CD14-positive monocyte (primary cell): ENCODE measurements around the gene CALR3. TPM values are rescaled to one million over a fixed set of nuclear protein-coding genes. Genes with fewer than 3 reads are reported as not detected.

Source experiments
- DNase-seq, 3 donors: peaks; one replicate each; pipeline ENCODE4 v3.0.0-alpha.2; 2011 to 2022
- H2AFZ ChIP-seq: 2 replicates; pipeline ENCODE4 v1.6.0; 2012; ENCODE audit warnings: mild to moderate bottlenecking, low read depth, low read length, inconsistent platforms; ENCODE audit not compliant: insufficient read depth, poor library complexity, severe bottlenecking
- H3K27ac ChIP-seq, 2 donors: 1 replicate in 1 of 2; 2 replicates in 1 of 2; pipeline ENCODE4 v1.5.1; 2012 to 2013; ENCODE audit warnings: low read length in 2 of 2, control low read depth in 1 of 2, inconsistent platforms in 1 of 2, low read depth in 1 of 2, mild to moderate bottlenecking in 1 of 2
- H3K27me3 ChIP-seq, 2 donors: one replicate each; pipeline versions ENCODE4 v1.6.0 to v1.6.1; 2011 to 2013; ENCODE audit warnings: low read length in 2 of 2; ENCODE audit not compliant: control insufficient read depth in 2 of 2, insufficient read depth in 2 of 2
- H3K36me3 ChIP-seq, 2 donors: replicated peaks in 1 of 2; 1 replicate in 1 of 2; 2 replicates in 1 of 2; pipeline versions ENCODE4 v1.5.1 to v1.6.1; 2012 to 2013; ENCODE audit warnings: low read length in 2 of 2, control low read depth in 1 of 2, inconsistent platforms in 1 of 2, mild to moderate bottlenecking in 1 of 2; ENCODE audit not compliant: insufficient read depth in 2 of 2, control insufficient read depth in 1 of 2
- H3K4me1 ChIP-seq, 2 donors: 1 replicate in 1 of 2; 2 replicates in 1 of 2; pipeline versions ENCODE4 v1.5.1 to v1.6.1; 2012 to 2013; ENCODE audit warnings: low read length in 2 of 2, control low read depth in 1 of 2, inconsistent platforms in 1 of 2, mild to moderate bottlenecking in 1 of 2, moderate library complexity in 1 of 2; ENCODE audit not compliant: insufficient read depth in 2 of 2, control insufficient read depth in 1 of 2
- H3K4me2 ChIP-seq: replicated peaks from 2 replicates; pipeline ENCODE3; 2012; ENCODE audit warnings: low read length, moderate library complexity, mild to moderate bottlenecking; ENCODE audit not compliant: poor library complexity, severe bottlenecking; ENCODE audit errors: extremely low read depth
- H3K4me3 ChIP-seq, 3 experiments: fragments of 200-600 bp in 1 of 3; sonication (generic) in 1 of 3; replicated peaks in 1 of 3; 1 replicate in 2 of 3; 2 replicates in 1 of 3; pipeline ENCODE4 v1.5.1; 2011 to 2013; ENCODE audit warnings: low read length in 3 of 3, mild to moderate bottlenecking in 3 of 3, control low read depth in 2 of 3, low read depth in 2 of 3, inconsistent platforms in 1 of 3, moderate library complexity in 1 of 3
- H3K79me2 ChIP-seq: 2 replicates; pipeline ENCODE4 v1.6.0; 2012; ENCODE audit warnings: mild to moderate bottlenecking, control low read depth, inconsistent platforms, low read length, moderate library complexity; ENCODE audit not compliant: insufficient read depth
- H3K9ac ChIP-seq: 2 replicates; pipeline ENCODE4 v1.6.0; 2017; ENCODE audit warnings: low read length, mild to moderate bottlenecking; ENCODE audit not compliant: insufficient read depth, poor library complexity, severe bottlenecking
- H3K9me3 ChIP-seq, 2 donors: replicated peaks in 1 of 2; 1 replicate in 1 of 2; 2 replicates in 1 of 2; pipeline versions ENCODE4 v1.5.1 to v1.6.1; 2012 to 2013; ENCODE audit warnings: low read length in 2 of 2, control low read depth in 1 of 2; ENCODE audit not compliant: control insufficient read depth in 1 of 2, insufficient read depth in 1 of 2
- H4K20me1 ChIP-seq: 2 replicates; pipeline ENCODE4 v1.6.0; 2012; ENCODE audit warnings: mild to moderate bottlenecking, low read length, control low read depth, moderate library complexity; ENCODE audit not compliant: insufficient read depth
- H3K27ac Mint-ChIP-seq, 7 donors: one replicate each; pipeline ENCODE4 v1.8.0; 2020; ENCODE audit warnings: mild to moderate bottlenecking in 7 of 7, mixed read lengths in 7 of 7, moderate library complexity in 6 of 7, inconsistent platforms in 2 of 7
- H3K27me3 Mint-ChIP-seq, 3 donors: one replicate each; pipeline ENCODE4 v1.8.0; 2021 to 2022; ENCODE audit warnings: low read depth in 3 of 3, mild to moderate bottlenecking in 3 of 3, mixed read lengths in 3 of 3, moderate library complexity in 3 of 3, inconsistent platforms in 1 of 3
- H3K36me3 Mint-ChIP-seq, 2 donors: one replicate each; pipeline ENCODE4 v1.8.0; 2020; ENCODE audit warnings: mixed read lengths in 2 of 2, inconsistent platforms in 1 of 2, mild to moderate bottlenecking in 1 of 2
- H3K4me1 Mint-ChIP-seq: one replicate; pipeline ENCODE4 v1.8.0; 2020; ENCODE audit warnings: mild to moderate bottlenecking, mixed read lengths
- H3K4me3 Mint-ChIP-seq, 2 donors: one replicate each; pipeline ENCODE4 v1.8.0; 2020; ENCODE audit warnings: mild to moderate bottlenecking in 2 of 2, mixed read lengths in 2 of 2, moderate library complexity in 1 of 2
- H3K9me3 Mint-ChIP-seq, 7 donors: one replicate each; pipeline ENCODE4 v1.8.0; 2020 to 2022; ENCODE audit warnings: mixed read lengths in 7 of 7, mild to moderate bottlenecking in 6 of 7, moderate library complexity in 6 of 7, inconsistent platforms in 2 of 7
- CTCF ChIP-seq: fragments of 200-600 bp; IDR thresholded peaks from one replicate; pipeline ENCODE4 v1.8.0; 2022; ENCODE audit warnings: antibody characterized with exemption, mild to moderate bottlenecking
- WGBS: methylation state at CpG from one replicate; pipeline ENCODE4 v1.1.5; 2013; ENCODE audit warnings: missing lambda C conversion rate; ENCODE audit not compliant: insufficient coverage; 5-methylcytosine and 5-hydroxymethylcytosine counted together
- intact Hi-C, 2 donors: fragments of 100-400 bp; cut with micrococcal nuclease; formaldehyde crosslinking; loops; one replicate each; pipeline versions ENCODE4 v1.15.0 to v1.15.1; 2023
- polyA plus RNA-seq, 3 donors: library from polyadenylated mRNA; depleted of rRNA in 1 of 3; unstranded in 2 of 3; stranded (reverse) in 1 of 3; fragments of 300-500 nt in 2 of 3; fragments of >200 nt in 1 of 3; fragmentation: Illumina TruSeq in 2 of 3; gene quantifications; 1 replicate in 2 of 3; 2 replicates in 1 of 3; pipeline ENCODE4 v1.2.3, GENCODE V29; 2012 to 2021

The CALR3 gene
- polyA plus RNA-seq, 3 donors = not detected

GRCh38 chr19:16433986-16434385 lies 62.0 kb downstream of the CALR3 start:
- 100% methylated on average over 3 of the region's 3 CpGs for WGBS
- H3K36me3 ChIP-seq = peaks cover 56 to 88% of the 10 kb centered on the region in 2 donors
- H3K27ac Mint-ChIP-seq = no peak overlapping the region
- H3K4me3 Mint-ChIP-seq = no peak overlapping the region
- H3K4me2 ChIP-seq = no peak overlapping the region
- peaks cover 13% of the 10 kb centered on the region for H3K4me1 Mint-ChIP-seq
- H3K27me3 Mint-ChIP-seq = no peaks in the 10 kb centered on the region
- TF ChIP-seq CTCF = no peak
- no peaks in the 10 kb centered on the region for H3K79me2 ChIP-seq
- no peaks in the 10 kb centered on the region for H3K27me3 ChIP-seq
- intact Hi-C loops = no loop called here
- no peaks in the 10 kb centered on the region for H4K20me1 ChIP-seq
- H3K9me3 Mint-ChIP-seq = no peaks in the 10 kb centered on the region
- no peak overlapping the region for H3K4me3 ChIP-seq
- H2AFZ ChIP-seq = no peak overlapping the region
- no peak overlapping the region for H3K27ac ChIP-seq
- H3K9me3 ChIP-seq = no peaks in the 10 kb centered on the region
- no peak for DNase-seq
- H3K36me3 Mint-ChIP-seq = peaks cover 64 to 88% of the 10 kb centered on the region in 2 donors
- H3K9ac ChIP-seq = no peak overlapping the region
- H3K4me1 ChIP-seq = no peaks in the 10 kb centered on the region

- Histone ChIP-seq H3K36me3 (peaks cover 73 to 90% of the 10 kb centered on the region in 2 donors), H3K4me3 (no peak overlapping the region), H4K20me1 (no peaks in the 10 kb centered on the region), H3K27me3 (no peaks in the 10 kb centered on the region), H3K79me2 (no peaks in the 10 kb centered on the region), H2AFZ (no peak overlapping the region), H3K27ac (no peak overlapping the region), H3K9ac (no peak overlapping the region), H3K9me3 (no peaks in the 10 kb centered on the region), H3K4me1 (no peaks in the 10 kb centered on the region), H3K4me2 (no peak overlapping the region)
- no peak for DNase-seq
- Mint-ChIP-seq H3K4me1 (no peaks in the 10 kb centered on the region), H3K27ac (peak overlapping the region in 4 of 7 donors; percentile 54 to 74 (median 63)), H3K36me3 (peaks cover 70 to 91% of the 10 kb centered on the region in 2 donors), H3K4me3 (no peak overlapping the region), H3K9me3 (peaks cover 0 to 1% (median 0%) of the 10 kb centered on the region in 7 donors), H3K27me3 (no peaks in the 10 kb centered on the region)
- intact Hi-C loops = no loop called here
- no peak for TF ChIP-seq CTCF
- WGBS = 83% methylated on average over 3 of the region's 3 CpGs
Measured at GRCh38 chr19:16429759-16430091, 66.2 kb downstream of the CALR3 start.
